Upper lobe of right lung (tissue), 1 donor: ENCODE results near the gene NPHP1. TPM values are rescaled to one million over a fixed set of nuclear protein-coding genes. Genes with fewer than 3 reads are reported as not detected.
"Not testable (repeated sequence)": the region's sequence is repeated elsewhere in the genome, so short reads cannot be mapped to it uniquely, and the experiment has no call there.

Source experiments
- ATAC-seq: fragments of 200-7000 bp; cut with Tn5 transposase; one replicate; pipeline ENCODE4 v1.9.1; 2020; ENCODE audit warnings: mild to moderate bottlenecking, moderate library complexity
- DNase-seq: peaks from one replicate; pipeline ENCODE4 v3.0.0-alpha.2; 2020
- H3K27ac ChIP-seq: fragments of 200-600 bp; one replicate; pipeline ENCODE4 v1.8.0; 2022
- H3K27me3 ChIP-seq: fragments of 200-600 bp; one replicate; pipeline ENCODE4 v1.8.0; 2022; ENCODE audit warnings: mild to moderate bottlenecking
- H3K36me3 ChIP-seq: fragments of 200-600 bp; one replicate; pipeline ENCODE4 v1.8.0; 2022
- H3K4me1 ChIP-seq: fragments of 200-600 bp; one replicate; pipeline ENCODE4 v1.8.0; 2022
- H3K4me3 ChIP-seq: fragments of 200-600 bp; one replicate; pipeline ENCODE4 v1.8.0; 2022; ENCODE audit warnings: mild to moderate bottlenecking
- H3K9me3 ChIP-seq: fragments of 200-600 bp; one replicate; pipeline ENCODE4 v1.8.0; 2022
- intact Hi-C: fragments of 100-400 bp; cut with DNase I; formaldehyde crosslinking; loops from one replicate; pipeline ENCODE4 v1.11.0; 2022
- microRNA-seq: library from miRNA; unstranded; fragments of <30 nt; microRNA quantifications from one replicate; pipeline ENCODE4 v1.2.0, GENCODE V29; 2020; ENCODE audit warnings: borderline microRNAs expressed
- total RNA-seq: library from RNA; stranded (reverse); fragmentation: NEBNext Ultra II Directional; extraction: Animal tissue kit (Norgen Biotek cat#: 25700); gene quantifications from one replicate; pipeline ENCODE4 v1.2.1, GENCODE V29; 2021
- donor health status: DM: no; HTN: yes; CAD: no; lungs with severe emphysema.

Gene NPHP1
- total RNA-seq, 1 donor from 2014 or later, result 4.1 TPM

GRCh38 chr2:110083757-110084156, 121.1 kb downstream of the NPHP1 start:
- DNase-seq, H3K27me3 ChIP-seq, H3K4me3 ChIP-seq, intact Hi-C loops, H3K36me3 ChIP-seq, H3K4me1 ChIP-seq, ATAC-seq, H3K27ac ChIP-seq, H3K9me3 ChIP-seq: not testable (repeated sequence)

DNA sequence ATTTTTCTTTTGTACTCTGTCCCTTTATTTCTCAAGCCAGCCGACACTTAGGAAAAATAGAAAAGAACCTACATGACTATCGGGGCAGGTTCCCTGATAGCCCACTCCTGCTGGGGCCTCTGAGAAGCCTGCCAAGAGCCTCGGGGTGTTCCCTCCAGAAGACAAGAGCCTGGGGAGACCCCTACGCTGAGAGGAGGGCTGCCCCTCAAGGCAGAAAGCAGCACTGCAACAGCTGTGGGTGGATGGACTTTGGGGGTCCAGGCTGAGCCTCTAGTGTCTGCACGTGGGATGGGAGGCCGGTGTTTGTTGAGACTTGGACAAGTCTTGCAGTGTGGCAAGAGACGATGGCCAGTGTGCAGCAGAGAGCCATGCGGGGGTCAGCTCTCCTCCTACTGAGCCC, 121.7 kb downstream of the NPHP1 start:
- H3K27me3 ChIP-seq, ATAC-seq, H3K36me3 ChIP-seq, H3K4me3 ChIP-seq, DNase-seq, H3K9me3 ChIP-seq, H3K27ac ChIP-seq, H3K4me1 ChIP-seq, intact Hi-C loops: not testable (repeated sequence)

GRCh38 chr2:110078104-110078503, 126.7 kb downstream of the NPHP1 start:
- H3K27me3 ChIP-seq, intact Hi-C loops, DNase-seq, ATAC-seq, H3K27ac ChIP-seq, H3K9me3 ChIP-seq, H3K4me1 ChIP-seq, H3K36me3 ChIP-seq, H3K4me3 ChIP-seq: not testable (repeated sequence)

- H3K36me3 ChIP-seq, DNase-seq: not testable (repeated sequence)
- peak; percentile 57 for ATAC-seq
These were observed 128.9 kb downstream of the NPHP1 start for GRCh38 chr2:110075896-110076295.

More at GRCh38 chr2:110075896-110076295, 128.9 kb downstream of the NPHP1 start:
- H3K27me3 ChIP-seq, intact Hi-C loops, H3K27ac ChIP-seq, H3K9me3 ChIP-seq, H3K4me1 ChIP-seq, H3K4me3 ChIP-seq: not testable (repeated sequence)

Small RNA genes within 50 kb of the gene (microRNA-seq; reads per million reads assigned to microRNA genes)
- not detected for gene MIR4436B1

Other genes starting within 250 kb of the NPHP1 start
- gene MALL, start 89.2 kb downstream of the NPHP1 start, total RNA-seq, result 154 TPM
- gene MTLN, start 7.5 kb upstream of the NPHP1 start, total RNA-seq, result 53.3 TPM